NCI-H774 (cell line): ENCODE measurements around the gene NPBWR2.

Source experiments
- DNase-seq: peaks from one replicate; lab custom pipeline; 2025; lab: John Stamatoyannopoulos, UW

NPBWR2 gene

DNA sequence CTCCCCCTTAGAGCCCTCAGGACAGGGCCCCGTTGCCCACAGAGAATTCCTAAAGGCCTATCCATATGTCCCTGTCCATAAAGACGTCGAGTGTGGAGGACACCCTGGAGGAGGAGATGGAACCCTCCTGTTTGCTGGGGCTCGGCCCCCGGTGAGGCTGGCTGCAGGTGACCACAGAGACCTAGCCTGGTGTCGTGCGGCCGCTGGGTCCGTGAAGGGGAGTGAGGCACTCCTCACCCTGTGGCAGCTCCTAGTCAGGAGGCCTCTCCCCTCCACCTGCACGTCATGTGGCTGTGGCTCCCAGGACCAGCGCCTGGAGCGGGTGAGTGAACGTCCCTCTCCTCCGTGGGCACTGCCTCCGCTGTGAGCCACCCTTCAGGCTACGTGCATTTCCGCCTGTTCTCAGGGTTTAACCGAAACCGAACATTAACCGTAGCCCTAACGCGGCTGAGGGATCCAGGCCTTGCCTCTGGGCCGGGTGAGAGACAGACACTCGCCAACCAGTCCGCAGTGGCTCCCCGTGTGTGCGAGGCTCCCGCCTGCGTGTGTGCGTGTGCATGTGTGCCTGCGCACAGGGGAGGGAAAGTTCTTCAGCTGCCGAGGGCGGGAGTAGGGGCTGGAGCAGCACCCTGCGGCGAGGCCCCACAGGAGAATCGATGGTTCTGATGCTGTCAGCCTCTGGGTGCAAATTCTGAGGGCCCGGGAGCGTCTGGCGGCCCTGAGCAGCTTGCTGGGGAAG is 50.3 kb downstream of the NPBWR2 start:
- DNase-seq, result no peak

DNA sequence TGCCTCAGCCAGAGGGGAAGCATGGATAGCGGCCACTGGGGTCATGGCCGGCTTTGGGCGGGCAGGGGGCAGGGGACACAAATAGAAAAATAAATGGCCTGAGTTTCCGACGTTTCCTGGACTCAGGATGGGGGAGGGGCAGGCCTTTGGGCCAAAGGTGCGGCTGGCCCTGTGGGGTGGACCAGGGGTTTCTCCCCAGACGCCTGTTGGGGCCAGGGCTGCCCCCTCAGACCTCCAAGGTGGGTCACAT is 50.8 kb downstream of the NPBWR2 start:
- DNase-seq, result no peak

- DNase-seq, result no peak
Observed at GRCh38 chr20:64055893-64056638, 51.3 kb downstream of the NPBWR2 start.

GRCh38 chr20:64055396-64055892 is 51.9 kb downstream of the NPBWR2 start:
- no peak for DNase-seq

DNA sequence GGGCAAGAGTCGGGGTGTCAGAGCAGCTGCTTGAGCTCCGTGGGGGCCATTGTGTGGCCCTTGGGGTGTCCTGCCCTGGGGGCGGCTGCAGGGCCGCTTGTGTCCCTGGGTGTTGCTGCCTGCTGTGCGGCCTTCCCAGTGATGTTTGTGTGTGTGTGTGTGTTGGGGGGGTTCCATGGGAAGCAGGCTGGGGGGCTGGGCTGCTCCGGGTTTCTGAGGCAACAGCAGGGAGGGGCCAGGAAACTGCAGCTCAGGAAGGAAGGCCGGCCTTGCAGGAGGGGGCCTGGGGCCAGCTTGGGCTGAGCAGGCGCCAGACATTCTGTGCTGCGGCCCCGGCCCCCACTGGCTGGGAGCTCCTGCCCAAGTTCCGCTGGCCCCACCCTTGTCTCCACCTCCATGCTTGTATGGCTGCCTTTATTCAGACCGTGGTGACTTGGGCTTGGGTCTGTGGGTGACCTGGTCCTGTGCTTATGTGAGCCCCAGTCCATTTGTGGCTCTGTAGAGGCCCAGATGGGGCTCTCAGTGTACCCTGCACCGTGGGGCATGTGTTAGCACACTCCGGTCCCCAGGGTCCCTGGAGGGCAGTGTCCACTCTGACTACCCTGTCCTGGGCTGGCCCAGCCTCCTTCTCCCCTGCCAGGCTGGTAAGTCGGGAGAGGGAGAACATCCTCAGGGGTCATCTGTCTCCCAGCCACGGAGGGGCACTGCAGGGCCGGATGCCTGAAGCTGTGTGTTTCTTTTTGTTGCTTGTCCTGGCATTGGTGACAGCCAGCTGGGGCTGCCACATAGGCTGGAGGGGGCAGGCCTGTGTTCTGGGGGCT is 53.3 kb downstream of the NPBWR2 start:
- DNase-seq, result no peak
